ENCODE data around the gene BEST4.

- TF ChIP-seq CTCF (IDR thresholded peaks at IDR 0.05) (no peak), POLR2A (IDR thresholded peaks at IDR 0.05) (no peak)
These were observed 47.8 kb downstream of the BEST4 start for GRCh38 chr1:44740179-44740617.
